Measurements from ENCODE around the gene SPAG9. TPM values are rescaled to one million over a fixed set of nuclear protein-coding genes. Genes with fewer than 3 reads are reported as not detected.

The SPAG9 gene
- total RNA-seq, 1 experiment from 2014 or later = 54.3 TPM

- Histone ChIP-seq H3K79me1 (ENCODE audit: insufficient read depth, low read depth, low read length, poor library complexity, severe bottlenecking) (no peaks in the 10 kb centered on the region), H2AFZ (ENCODE audit: low read length) (no peak overlapping the region), H3K9ac (ENCODE audit: extremely low read depth, insufficient read length, low read length) (no peak overlapping the region), H3K4me1 (ENCODE audit: insufficient read depth, low read length) (no peaks in the 10 kb centered on the region), H3K4me2 (ENCODE audit: insufficient read depth, insufficient read length, low read length) (no peak overlapping the region), H3K23me2 (ENCODE audit: insufficient read length, low read depth, low read length, poor library complexity, severe bottlenecking) (no peaks in the 10 kb centered on the region), H3K79me2 (ENCODE audit: insufficient read depth, low read length) (no peaks in the 10 kb centered on the region), H4K8ac (replicated peaks; ENCODE audit: insufficient read length, low read depth, low read length) (no peak overlapping the region), H3K14ac (ENCODE audit: insufficient read depth, low read length) (no peak overlapping the region), H2BK15ac (ENCODE audit: low read depth, low read length) (no peak overlapping the region), H4K91ac (ENCODE audit: insufficient read length, low read depth, low read length) (no peak overlapping the region), H2AK5ac (ENCODE audit: insufficient read length, low read length) (no peak overlapping the region), H2BK12ac (ENCODE audit: insufficient read length, low read depth, low read length) (no peak overlapping the region), H3K4ac (ENCODE audit: low read depth, low read length) (no peak overlapping the region), H3K18ac (ENCODE audit: insufficient read length, low read depth, low read length) (no peak overlapping the region), H3K27me3 (ENCODE audit: insufficient read depth, low read length) (no peaks in the 10 kb centered on the region), H3K9me3 (ENCODE audit: control insufficient read depth, low read depth, low read length) (no peaks in the 10 kb centered on the region), H2BK120ac (ENCODE audit: low read depth, low read length, poor library complexity, severe bottlenecking) (no peak overlapping the region), H4K5ac (ENCODE audit: insufficient read length, low read depth, low read length) (no peak overlapping the region), H3K27ac (ENCODE audit: insufficient read length, low read depth, low read length) (no peak overlapping the region), H2BK20ac (ENCODE audit: low read depth, low read length, poor library complexity, severe bottlenecking) (no peak overlapping the region), H4K20me1 (ENCODE audit: control insufficient read depth, insufficient read depth, insufficient read length) (no peaks in the 10 kb centered on the region), H3K23ac (ENCODE audit: insufficient read length, low read depth, low read length) (no peak overlapping the region), H2BK5ac (ENCODE audit: insufficient read length, low read length) (no peak overlapping the region), H3K56ac (ENCODE audit: insufficient read length, low read depth, low read length) (no peak overlapping the region), H3T11ph (ENCODE audit: low read length) (no peak overlapping the region)
- WGBS (ENCODE audit: extremely low coverage, insufficient read length, low lambda C conversion rate) = no CpG with 5 or more reads among the region's 2 CpGs
- Mint-ChIP-seq H3K27ac (no peak overlapping the region; a peak in 1 of 7 replicates), H3K9me3 (no peaks in the 10 kb centered on the region), H3K4me3 (no peak overlapping the region), H3K27me3 (ENCODE audit: low read depth) (no peaks in the 10 kb centered on the region), H3K36me3 (ENCODE audit: insufficient read depth in 1 of 3, low read depth in 3 of 3) (peaks cover 5 to 28% (median 19%) of the 10 kb centered on the region in 3 experiments; a peak in 6 of 7 replicates), H3K4me1 (no peaks in the 10 kb centered on the region)
- no peak for DNase-seq
- TF ChIP-seq CTCF (conservative IDR thresholded peaks at IDR 0.05) = no peak
These were observed 114.9 kb downstream of the SPAG9 start for GRCh38 chr17:51005768-51006167.

All from H9 (cell line).